NCI-H1694 treated with DMSO at 0.1 percent for 48 hours (cell line): Measurements from ENCODE around the gene PPP1R16B.
"Not testable (repeated sequence)": the region's sequence is repeated elsewhere in the genome, so short reads cannot be mapped to it uniquely, and the experiment has no call there.

Experiments
- DNase-seq: peaks from one replicate; lab custom pipeline; 2025; lab: John Stamatoyannopoulos, UW

The PPP1R16B gene

DNA sequence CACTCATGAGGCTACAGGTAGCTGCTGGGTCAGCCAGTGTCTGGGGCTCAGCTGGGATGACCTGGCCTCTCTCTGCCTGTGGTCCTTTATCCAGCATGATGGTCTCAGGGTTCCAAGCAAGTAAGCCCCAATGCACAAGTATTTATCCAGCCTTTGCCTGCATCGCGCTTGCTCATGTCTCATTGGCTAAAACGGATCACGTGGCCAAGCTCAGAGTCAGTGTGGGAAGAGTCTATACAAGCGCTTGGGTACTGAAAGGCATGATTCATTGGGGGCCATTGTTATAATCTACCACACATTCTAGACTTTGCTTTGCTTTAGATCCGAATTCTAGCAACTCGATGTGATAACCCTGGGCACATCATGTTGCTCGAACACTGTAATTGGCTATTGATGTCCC is 48.3 kb downstream of the PPP1R16B start:
- DNase-seq = no peak

DNA sequence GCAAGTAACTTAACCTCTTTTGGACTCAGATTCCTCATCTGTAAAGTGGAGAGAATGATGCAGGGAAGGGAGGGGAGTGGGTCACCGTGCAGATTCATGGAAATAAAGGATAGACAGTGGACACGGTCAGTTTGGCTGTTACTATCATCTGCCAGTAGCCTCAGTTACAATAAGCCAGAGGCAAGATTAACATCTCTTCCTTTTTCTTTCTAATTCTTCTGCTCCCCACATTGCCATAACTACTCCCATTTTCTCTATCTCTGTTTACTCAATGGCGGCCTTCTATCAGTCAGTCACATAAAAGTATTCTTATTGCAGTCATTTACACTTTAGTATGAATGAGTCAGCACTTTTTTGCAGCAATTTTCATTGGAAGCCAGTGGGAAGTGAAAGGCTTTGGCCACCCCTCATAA is 49.2 kb downstream of the PPP1R16B start:
- no peak for DNase-seq

DNA sequence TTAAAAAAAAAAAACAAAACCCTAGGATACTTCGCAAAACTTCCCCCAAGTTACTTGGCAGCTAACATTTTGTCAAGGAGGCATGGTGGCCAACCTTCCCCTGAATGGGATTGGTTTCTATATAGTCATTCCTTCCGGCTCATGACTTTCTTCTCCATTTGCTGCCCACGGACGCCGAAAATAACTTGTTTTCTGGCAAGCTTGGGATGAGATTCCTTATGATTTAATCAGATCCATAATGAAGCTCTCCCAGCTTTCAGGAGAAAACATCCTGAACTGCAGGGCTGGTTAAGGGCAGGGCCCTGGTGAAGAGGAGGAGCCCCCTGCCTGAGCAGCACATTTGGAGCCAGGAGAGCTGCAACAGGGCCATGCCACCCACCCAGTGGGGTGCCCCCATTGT is 49.9 kb downstream of the PPP1R16B start:
- DNase-seq = no peak

DNA sequence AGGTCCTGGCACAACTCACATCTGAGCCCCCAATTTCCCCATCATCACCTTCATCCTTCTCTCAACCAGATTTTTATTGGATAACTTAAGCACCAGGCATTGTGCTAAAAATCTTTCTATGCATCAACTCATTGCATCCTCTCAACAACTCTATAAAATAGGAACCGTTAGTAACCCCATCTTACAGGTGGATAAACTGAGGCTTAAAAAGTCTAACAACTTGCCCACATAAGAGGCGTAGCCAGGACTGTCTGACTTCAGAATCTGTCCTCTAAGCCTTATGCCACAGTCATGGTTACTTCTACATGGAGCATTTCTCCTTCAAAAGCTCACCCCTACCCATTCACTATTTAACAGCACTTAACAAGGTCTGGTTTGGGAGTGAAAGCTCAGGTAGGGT is 51.1 kb downstream of the PPP1R16B start:
- DNase-seq = no peak

DNA sequence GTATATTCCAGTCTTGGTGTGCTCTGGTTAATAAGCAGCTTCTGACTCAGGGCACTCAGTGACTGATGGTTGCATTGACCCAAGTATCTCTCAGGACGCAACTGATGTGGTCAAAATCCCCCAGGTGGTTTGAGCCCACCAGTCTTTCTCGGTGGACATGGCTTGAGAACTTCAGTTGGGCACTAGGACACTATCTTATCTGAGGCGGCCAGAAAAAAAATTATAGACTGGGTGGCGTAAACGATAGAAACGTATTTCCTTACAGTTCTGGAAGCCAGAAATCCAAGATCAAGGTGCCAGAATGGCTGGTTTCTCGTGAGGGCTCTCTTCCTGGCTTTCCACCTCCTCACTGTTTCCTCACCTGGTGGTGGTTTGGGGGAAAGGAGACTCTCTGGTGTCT is 52.2 kb downstream of the PPP1R16B start:
- no peak for DNase-seq

DNA sequence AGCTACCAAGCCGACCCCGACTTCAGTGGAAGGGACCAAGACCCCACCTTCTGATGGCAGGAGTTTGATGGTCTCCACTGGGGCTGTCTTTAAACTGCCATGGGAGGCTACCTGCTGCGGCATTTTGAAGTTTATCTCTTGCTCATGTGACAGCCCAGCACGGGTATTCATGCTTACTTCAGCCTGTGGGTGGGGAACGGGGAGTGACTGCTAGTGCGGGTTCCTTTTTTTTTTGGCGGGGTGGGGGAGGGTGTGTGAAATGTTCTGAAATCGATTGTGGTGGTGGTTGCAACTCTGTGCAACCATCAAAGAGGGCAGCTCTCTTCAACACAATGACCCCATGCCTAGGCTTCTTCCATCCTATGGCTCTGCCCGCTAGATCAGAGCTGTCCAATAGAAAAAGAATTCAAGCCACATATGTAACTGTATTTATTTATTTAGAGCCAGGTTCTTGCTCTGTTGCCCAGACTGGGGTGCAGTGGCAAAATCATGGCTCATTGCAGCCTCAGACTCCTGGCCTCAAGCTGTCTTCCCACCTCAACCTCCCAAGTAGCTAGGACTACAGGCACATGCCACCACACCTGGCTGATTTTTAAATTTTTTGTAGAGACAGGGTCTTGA is 53.7 kb downstream of the PPP1R16B start:
- DNase-seq = no peak

DNA sequence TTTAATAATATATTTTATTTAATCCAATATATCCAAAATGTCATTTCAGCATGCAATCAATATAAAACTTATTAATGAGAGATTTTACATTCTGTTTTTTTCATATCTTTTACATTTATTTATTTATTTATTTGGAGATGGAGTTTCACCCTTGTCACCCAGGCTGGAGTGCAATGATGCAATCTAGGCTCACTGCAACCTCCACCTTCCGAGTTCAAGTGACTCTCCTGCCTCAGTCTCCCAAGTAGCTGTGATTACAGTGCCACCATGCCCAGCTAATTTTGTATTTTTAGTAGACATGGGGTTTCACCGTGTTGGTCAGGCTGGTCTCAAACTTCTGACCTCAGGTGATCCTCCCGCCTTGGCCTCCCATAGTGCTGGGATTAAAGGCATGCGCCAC is 54.4 kb downstream of the PPP1R16B start:
- not testable (repeated sequence) for DNase-seq

DNA sequence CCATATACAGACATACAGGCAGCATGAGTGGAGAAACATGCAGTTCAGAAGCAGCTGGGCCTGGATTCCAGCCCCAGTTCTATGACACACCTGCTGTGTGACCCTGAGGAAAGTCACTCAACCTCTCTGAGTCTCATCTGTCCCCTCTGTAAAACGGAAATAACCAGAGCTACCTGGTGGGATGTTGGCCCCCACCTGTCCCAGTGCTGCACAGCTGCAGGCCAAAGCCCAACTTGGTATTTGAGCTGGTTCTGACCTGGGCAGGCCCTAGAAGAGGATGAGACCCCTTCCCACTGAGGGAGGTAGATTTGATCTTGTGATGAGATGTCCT is 55.5 kb downstream of the PPP1R16B start:
- no peak for DNase-seq

DNA sequence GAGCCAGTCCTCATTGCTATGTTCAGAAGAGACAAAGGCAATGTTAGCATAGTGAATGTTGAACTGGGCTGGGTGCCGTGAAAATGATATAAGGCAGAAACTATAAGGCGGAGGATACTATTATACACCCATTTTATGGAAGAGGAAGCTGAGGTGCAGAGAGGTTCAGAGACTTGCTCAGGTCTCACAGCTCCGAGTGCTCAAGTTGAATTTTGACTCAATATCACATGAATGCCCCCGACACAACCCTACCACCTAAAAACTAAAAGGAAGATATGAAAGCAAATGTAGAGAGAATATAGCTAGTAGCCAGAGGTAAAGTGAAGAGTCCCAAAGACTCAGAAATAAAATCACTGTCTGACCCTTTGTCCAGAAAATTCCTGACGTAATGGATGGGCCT is 56.7 kb downstream of the PPP1R16B start:
- DNase-seq = no peak

DNA sequence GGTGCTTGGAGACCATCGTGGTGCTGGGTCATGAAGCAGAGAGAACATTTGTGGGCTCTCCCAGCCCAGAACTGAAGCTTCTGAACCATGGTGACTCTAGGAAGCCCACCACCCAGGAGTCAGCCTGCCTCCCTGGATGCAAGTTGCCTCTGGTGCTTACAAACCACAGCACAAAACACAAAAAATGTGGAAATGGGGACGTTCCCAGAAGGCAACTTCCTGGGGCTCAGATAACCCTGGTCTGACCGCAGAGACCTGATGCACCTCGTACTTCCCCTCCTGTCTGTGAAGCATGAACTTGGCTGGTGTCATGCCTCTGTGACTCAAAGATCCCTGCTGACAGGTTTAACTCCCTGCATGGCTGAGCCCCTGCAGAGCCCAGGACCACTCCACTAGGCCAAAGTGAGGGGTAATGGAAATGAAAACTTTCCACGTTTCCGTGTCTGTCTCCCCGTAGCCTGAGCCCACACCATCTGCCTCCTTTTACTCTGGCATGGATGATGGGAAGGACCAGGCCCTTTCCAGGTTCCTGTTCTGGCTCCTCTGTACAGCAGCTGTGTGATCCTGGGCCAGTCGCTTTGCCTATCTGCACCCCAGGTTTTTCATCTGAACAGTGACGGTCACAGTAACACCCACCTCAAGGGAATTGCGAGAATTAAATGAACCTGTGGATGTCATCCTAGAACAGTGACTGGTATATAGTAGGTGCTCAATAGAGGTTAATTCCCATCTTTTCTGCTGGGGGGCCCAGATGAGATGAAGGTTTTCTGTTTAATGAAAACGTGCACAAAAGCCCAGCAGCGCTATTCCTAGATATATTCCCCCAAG is 57.7 kb downstream of the PPP1R16B start:
- no peak for DNase-seq

DNA sequence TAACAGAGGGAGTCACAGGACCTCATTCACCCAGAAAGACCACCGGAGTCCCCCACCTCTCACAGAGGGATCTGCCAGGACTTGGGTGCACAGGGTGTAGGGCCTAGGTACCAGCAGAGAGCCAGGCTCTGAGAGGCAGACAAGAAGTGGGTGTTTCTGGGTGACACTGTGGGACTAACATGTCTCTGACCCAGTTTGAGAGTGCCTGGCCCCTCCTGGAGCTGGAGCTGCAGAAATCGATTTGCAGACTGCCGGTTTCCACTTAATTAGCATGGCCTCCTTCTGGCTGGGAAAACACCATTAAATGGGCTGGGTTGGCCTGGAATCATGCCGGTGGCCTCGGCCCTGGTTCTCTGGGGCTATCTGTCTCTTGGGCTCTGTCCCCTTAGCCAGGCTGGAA is 59.2 kb downstream of the PPP1R16B start:
- DNase-seq = no peak

DNA sequence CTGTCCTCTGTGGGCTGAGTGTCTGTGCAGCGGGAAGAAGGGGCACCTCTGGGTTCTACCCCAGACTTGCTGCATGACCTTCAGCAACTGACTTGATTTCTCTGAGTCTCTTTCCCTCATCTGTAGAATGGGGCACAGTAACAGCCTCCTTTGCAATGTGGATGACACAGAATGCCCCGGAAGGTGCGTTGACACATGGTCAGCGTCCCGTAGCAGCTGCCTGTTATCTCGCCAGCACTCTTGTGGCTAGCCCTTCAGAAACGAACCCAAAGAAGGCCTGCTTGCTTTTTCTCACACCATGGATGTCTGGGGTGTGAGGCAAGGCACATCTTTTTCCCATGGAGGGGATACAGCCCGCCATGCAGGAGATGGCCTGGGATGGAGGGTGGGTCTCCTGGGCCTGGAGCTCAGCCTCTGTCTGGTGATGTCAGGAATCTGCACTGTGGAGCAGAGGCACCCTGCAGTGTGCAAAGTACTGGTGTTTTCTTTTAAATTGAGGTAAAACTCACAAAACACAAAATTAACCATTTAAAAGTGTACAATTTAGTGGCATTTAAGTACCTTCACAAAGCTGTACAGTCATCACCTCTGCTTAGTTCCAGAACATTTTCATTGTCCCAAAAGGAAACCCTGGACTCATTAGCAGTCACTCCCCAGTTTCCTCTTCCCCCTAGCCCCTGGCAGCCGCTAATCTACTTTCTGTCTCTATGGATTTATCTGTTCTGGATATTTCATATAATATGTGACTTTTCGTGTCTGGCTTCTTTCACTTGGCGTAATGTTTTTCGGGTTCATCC is 61.0 kb downstream of the PPP1R16B start:
- no peak for DNase-seq

DNA sequence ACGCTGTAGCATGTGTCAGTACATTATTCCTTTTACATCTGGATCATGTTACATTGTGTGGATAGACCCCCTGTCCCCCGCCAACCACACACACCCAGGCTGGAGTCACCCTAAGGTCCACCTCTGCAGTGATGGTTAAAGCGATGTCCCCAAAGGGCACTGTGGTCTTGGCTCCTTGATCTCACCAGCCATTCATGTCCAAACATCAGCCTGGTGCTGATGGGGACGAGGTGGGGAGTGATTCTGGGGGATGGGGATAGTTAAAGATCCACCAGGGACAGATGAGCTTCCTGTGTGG is 61.5 kb downstream of the PPP1R16B start:
- no peak for DNase-seq

DNA sequence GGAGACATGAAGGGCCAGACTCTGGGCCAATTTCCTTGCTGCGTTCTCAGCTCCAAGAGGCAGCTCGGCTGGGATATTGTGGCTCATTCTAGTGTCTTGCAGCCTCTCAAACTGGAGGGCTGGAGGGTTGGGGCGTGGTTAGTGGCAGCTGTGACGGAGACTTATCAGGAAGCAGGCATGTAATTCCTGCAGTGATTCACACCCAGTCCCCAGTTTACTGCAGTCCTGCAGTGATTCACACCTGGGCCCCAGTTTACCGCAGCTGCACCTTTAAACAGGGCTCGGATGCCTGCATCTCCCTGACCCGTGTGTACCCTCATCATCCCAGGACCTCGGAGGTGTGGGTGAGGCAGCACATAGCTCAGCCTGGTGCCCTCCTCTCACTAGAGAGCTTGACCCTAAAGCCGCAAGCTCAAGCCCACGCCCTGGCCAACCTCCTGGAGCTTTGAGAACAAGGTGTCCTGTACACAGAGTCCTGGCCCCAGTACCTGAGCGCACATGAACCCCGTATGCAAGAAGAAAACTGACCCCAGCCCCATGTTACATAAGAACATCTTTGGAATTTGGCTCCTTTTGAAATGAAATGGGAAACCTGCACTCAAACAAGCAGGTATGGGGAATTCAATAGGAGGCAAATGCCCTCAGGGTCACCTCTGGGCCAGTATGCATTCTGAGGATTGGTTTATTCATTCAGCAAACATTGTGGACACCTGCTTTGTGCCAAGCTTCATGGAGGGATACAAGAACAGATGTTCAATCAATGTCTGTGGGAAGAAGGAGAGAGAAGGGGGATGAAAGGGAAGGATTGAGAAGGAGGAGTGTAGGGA is 65.4 kb downstream of the PPP1R16B start:
- DNase-seq = no peak

DNA sequence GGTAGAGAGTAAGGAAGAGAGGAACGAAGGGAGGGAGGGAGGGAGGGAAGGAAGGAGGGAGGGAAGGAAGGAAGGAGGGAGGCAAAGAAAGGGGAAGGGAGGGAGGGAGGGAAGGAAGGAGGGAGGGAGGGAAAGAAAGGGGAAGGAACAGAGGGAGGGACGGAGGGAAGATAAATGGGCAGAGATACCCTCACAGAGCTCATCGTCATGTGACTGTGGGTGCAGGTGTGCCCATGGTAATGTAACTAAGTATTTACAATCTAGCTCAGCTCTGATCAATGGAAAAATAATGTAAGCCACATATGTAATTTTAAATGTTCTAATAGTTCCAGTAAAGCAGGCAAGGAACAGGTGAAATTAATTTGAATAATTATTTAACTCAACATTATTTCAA is 66.1 kb downstream of the PPP1R16B start:
- DNase-seq = no peak

DNA sequence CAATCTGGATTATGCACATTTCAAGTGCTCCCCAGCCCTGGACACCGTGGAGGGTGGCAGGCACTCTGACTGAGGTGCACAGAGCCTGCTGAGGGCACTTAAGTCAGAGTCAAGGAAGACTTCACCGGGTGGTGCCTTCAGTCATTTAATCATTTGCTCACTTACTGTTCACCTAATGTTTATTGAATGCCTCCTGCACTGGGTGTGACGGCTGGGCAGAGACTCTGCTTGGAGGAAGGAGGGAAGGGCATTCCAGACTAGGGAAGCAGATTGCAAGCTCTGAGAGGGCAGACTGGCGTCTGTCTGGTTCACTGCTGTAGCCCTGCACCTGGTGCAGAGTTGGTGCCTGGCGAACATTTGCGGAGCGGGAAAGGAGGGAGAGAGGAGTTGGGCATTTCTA is 66.5 kb downstream of the PPP1R16B start:
- DNase-seq = no peak

DNA sequence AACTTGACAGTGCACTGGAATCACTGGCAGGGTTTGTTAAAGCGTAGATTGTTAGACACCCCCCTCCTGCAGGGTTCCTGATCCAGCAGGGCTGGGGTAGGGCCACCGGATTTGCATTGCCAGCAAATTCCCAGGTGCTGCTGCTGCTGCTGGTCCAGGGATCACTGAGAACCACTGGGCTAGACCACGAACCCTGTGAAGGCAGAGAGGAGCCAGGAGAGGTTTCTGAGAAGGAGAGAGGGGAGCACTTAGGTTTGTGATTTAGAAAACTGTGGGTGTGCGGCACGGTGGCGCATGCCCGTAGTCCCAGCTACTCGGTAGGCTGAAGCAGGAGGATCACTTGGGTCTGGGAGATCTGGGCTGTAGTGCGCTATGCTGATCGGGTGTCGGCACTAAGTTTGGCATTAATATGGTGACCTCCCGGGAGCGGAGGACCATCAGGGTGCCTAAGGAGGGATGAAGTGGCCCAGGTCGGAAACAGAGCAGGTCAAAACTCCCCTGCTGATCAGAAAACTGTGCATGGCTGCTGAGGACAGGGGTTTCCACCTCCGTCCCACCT is 67.1 kb downstream of the PPP1R16B start:
- DNase-seq = no peak

DNA sequence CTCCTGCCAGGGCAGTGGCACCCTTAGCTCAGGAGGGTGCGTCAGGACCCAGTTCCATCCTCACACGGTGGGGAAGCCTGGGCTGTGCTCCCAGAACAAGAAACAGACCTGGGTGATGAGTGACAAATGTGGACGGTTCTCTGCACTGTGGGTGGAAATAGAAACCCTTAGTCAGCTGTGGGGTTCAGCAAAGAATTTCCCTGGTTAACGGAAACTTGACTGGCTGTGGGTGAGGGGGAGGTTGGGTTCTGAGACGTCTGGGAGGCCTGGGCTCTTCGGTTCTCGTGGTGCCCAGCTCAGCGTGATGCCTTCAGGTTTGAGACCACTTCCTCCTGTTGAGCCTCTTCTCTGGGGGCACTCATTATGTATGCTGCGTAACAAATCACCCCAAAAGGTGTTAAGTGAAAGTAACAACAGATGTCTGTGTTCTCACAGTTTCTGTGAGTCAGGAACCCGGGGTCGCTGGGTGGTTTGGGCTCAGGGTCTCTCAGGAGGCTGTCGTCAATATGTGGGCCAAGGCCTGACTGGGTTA is 67.6 kb downstream of the PPP1R16B start:
- no peak for DNase-seq

DNA sequence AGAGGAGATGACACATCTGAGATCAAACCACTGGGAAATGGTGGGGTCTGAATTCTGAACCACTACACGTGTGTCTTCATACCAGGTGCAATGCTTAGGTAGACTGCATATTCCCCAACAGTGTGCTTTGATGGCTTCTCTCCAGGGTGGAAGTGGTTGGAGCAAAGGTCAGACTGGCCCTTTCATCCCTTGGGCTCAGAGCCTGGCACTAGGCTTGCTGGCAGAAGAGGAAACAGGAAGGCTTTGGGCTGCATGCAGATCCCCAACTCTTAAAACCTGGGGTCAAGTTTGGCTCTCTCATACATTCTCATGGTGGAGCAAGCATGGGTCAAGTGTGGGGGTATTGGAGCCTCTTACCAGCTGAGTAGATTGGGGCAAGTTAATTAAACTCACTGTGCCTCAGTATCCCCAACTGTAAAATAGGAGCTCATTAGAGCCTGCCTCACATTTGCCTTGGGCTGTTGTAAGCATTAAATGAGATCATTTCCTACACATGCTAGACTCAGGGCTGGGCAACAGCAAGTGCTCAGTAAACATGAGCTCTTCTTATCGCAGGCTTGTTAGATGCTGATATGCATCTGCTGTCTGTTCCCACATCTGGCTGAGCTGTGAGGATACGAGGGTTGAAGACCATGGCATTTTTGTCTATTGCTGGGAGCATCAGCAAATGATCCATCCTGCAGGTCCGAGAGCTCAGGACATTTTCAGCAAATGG is 69.1 kb downstream of the PPP1R16B start:
- DNase-seq = no peak

DNA sequence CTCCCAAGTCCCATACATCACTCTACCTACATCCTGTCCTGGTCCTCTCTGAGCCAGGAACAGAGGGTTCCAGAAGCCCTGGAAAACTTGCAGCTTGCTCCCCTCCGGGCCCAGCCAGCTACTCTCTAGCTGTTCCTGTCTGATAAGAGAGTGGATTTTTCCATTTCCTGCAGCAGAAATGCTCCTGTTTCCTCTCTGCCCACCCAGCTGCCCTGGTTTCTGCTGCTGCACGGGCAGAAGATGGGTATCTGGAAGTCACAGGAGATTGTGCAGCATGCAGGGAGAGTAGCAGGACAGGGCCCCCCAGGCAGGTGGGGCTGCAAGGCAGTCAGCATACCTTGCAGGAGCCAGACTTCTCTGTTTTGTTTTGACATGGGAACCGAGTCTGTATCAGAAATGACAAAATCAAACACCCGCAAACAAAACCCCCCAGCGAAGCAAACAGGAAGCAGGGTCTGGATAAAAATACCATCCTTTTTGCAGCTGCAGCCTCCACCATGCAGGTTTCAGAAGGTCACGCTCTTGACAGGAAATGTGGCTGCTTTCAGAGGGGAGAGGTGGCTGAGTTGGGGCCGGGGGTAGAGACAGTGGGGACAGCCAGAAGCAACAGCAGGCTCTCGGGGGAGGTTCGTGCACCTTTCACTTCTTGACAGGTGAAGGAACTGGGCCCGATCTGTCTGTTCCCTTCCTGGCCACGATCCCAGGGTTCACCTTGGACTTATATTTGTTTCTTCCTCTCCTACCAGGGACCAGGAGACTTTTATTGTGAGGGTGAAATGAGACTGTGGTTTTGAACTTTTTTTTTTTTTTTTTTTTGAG is 69.9 kb downstream of the PPP1R16B start:
- no peak for DNase-seq
